GM12891 (cell line): Measurements from ENCODE around the gene USP43. TPM values are rescaled to one million over a fixed set of nuclear protein-coding genes. Genes with fewer than 3 reads are reported as not detected.
"Not testable (repeated sequence)": the region's sequence is repeated elsewhere in the genome, so short reads cannot be mapped to it uniquely, and the experiment has no call there.

ENCODE experiments used
- DNase-seq: peaks from one replicate; pipeline ENCODE4 v3.0.0; 2011; ENCODE audit warnings: low spot score; ENCODE audit not compliant: insufficient read length
- FAIRE-seq: peaks from 2 replicates; lab custom pipeline; 2011; peaks lifted over from hg19 to GRCh38; lab: Jason Lieb, UNC
- PAX5 ChIP-seq: IDR thresholded peaks from 2 replicates; pipeline ENCODE4 v1.6.1; 2011; ENCODE audit warnings: low read length, moderate library complexity, mild to moderate bottlenecking; ENCODE audit not compliant: insufficient read depth, severe bottlenecking
- POLR2A ChIP-seq: IDR thresholded peaks from 2 replicates; pipeline ENCODE4 v1.6.1; 2011; ENCODE audit warnings: low read depth, low read length, control low read depth
- POLR2AphosphoS5 ChIP-seq: IDR thresholded peaks from 2 replicates; pipeline ENCODE4 v1.6.1; 2011; ENCODE audit warnings: low read depth, low read length, control low read depth
- POU2F2 ChIP-seq: IDR thresholded peaks from 2 replicates; pipeline ENCODE4 v1.6.1; 2011; ENCODE audit warnings: low read depth, mild to moderate bottlenecking, control low read depth, low read length, moderate library complexity
- SPI1 ChIP-seq: IDR thresholded peaks from 2 replicates; pipeline ENCODE4 v1.6.1; 2011; ENCODE audit warnings: low read depth, low read length, control low read depth
- TAF1 ChIP-seq: IDR thresholded peaks from 2 replicates; pipeline ENCODE4 v1.6.1; 2011; ENCODE audit warnings: low read depth, low read length, control low read depth
- polyA plus RNA-seq: library from polyadenylated mRNA; unstranded; fragments of >200 nt; gene quantifications from one replicate; pipeline ENCODE4 v1.2.1, GENCODE V29; 2012; ENCODE audit warnings: low read depth, missing spikeins, inconsistent platforms; ENCODE audit not compliant: missing spikeins

The USP43 gene, protein sequence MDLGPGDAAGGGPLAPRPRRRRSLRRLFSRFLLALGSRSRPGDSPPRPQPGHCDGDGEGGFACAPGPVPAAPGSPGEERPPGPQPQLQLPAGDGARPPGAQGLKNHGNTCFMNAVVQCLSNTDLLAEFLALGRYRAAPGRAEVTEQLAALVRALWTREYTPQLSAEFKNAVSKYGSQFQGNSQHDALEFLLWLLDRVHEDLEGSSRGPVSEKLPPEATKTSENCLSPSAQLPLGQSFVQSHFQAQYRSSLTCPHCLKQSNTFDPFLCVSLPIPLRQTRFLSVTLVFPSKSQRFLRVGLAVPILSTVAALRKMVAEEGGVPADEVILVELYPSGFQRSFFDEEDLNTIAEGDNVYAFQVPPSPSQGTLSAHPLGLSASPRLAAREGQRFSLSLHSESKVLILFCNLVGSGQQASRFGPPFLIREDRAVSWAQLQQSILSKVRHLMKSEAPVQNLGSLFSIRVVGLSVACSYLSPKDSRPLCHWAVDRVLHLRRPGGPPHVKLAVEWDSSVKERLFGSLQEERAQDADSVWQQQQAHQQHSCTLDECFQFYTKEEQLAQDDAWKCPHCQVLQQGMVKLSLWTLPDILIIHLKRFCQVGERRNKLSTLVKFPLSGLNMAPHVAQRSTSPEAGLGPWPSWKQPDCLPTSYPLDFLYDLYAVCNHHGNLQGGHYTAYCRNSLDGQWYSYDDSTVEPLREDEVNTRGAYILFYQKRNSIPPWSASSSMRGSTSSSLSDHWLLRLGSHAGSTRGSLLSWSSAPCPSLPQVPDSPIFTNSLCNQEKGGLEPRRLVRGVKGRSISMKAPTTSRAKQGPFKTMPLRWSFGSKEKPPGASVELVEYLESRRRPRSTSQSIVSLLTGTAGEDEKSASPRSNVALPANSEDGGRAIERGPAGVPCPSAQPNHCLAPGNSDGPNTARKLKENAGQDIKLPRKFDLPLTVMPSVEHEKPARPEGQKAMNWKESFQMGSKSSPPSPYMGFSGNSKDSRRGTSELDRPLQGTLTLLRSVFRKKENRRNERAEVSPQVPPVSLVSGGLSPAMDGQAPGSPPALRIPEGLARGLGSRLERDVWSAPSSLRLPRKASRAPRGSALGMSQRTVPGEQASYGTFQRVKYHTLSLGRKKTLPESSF
- 0.05 TPM for polyA plus RNA-seq

DNA sequence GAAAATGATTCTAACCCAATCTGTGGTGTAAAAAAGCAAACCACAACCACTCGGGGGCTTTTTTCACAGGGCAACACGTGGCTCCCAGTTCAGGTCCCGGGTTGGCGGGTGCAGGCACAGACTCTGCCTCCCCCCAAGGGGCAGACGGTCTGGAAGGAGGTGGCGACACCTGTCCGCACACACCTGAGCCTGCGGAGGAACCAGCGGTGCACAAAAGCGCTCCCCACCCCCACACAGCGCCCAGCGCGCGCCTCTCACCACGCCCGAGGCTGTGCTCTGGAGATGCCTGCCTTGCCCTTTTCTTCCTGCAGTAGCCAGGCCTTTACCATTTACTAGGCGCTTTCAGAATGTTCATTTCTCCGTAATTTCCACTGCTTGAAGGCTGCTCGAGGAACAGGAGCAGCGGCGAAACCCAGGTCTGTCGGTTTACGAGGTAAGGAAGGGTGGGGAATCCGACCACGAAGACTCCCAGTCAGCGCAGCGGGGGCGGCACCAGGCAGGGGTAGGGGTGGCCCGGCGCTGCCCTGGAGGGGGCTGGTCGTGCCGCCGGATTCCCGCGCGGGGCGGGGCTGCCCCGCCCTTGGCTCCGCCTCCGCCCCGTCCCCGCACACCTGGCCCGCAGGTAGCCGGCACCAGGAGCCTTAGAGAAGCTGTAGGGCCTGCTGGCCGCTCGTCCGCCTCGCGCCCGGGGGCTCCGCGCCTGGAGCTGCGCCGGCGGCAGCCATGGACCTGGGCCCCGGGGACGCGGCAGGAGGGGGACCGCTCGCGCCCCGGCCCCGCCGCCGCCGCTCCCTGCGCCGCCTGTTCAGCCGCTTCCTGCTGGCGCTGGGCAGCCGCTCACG lies at the start of gene USP43:
TSS of gene USP43 (plus strand) at position 608 of the 842 bp plus-strand sequence. CDS start at position 724, 116 bp downstream.
- DNase-seq (peak; percentile 42), FAIRE-seq (no peak)
- TF ChIP-seq POLR2A (no peak), PAX5 (no peak)

DNA sequence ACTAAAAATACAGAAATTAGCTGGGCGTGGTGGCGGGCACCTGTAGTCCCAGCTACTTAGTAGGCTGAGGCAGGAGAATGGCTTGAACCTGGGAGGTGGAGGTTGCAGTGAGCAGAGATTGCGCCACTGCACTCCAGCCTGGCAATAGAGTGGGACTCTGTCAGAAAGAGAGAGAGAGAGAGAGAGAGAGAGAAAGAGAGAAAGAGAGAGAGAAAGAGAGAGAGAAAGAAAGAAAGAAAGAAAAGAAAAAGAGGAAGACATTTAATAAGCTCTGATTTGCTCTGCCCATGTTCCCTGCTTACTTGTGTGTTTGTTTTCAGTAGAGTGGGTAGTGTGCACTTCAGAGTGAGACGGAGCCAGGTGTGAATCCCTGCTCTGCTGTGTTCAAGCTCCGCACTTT lies 47.7 kb upstream of the USP43 start:
- not testable (repeated sequence) for DNase-seq, FAIRE-seq

DNA sequence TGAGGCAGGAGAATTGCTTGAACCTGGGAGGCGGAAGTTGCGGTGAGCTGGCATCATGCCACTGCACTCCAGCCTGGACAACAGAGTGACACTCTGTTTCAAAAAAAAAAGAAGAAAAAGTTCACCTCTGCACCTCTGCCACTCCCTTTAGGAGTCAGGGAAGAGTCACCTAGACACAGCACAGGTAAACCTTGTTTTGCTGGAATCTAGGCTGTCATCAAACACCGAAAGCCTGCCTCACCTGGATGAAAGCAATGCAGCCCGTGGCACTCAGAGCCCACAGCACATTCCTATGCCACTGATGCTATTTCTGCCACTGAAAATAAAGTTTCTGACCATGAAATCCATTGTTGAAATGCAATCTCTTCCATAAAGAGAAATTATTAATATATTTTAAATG lies 46.7 kb upstream of the USP43 start:
- FAIRE-seq = no peak
- no peak for DNase-seq
- TF ChIP-seq PAX5 = no peak
- TF ChIP-seq TAF1 = no peak
- TF ChIP-seq SPI1 = no peak
- no peak for TF ChIP-seq POU2F2
- TF ChIP-seq POLR2AphosphoS5 = no peak
- TF ChIP-seq POLR2A = no peak

DNA sequence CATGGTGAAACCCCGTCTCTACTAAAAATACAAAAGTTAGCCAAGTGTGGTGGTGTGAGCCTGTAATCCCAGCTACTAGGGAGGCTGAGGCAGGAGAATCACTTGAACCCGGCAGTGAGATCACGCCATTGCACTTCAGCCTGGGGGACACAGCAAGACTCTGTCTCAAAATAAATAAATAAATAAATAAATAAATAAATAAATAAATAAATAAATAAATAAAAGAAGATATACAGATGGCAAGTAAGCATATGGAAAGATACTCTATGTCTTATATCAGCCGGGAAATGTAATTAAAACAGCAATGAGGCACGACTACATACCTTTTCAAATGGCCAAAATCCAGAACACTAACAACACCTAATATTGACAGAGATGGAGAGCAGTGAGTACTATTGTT lies 40.7 kb upstream of the USP43 start:
- not testable (repeated sequence) for FAIRE-seq, DNase-seq

DNA sequence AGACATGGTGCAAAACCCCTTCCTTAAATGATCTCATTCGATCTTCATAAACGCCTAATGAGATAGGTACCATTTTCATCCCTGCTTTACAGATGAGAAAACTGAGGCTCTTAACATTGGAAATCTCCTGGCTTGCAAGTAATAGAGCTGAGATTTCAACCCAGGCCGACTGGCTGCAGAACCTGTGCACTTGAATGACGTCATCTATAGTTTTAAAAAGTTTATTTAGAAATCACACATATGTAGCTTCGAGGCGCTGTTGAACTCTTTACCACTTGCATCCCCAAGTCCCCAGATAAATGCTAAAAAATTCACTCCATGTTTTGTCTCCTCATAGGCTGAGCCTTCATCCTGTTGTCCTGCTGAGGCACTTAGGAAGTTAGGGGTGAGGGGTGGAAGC lies 38.9 kb upstream of the USP43 start:
- no peak for FAIRE-seq

DNA sequence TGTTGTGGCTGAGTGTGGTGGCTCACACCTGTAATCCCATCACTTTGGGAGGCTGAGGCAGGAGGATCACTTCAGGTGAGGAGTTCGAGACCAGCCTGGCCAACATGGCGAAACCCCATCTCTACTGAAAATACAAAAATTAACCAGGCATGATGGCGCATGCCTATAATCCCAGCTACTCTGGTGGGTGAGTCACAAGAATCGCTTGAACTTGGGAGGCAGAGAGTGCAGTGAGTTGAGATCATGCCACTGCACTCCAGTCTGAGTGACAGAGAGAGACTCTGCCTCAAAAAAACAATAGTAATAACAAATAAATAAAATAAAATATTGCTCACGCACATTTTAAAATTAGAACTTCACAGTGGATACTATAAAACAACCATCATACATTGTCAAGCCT lies 38.3 kb upstream of the USP43 start:
- FAIRE-seq, DNase-seq: not testable (repeated sequence)

More for the DNA sequence above, 38.9 kb upstream of the USP43 start:
- TF ChIP-seq TAF1 (no peak), PAX5 (no peak), SPI1 (no peak), POLR2A (no peak), POU2F2 (no peak), POLR2AphosphoS5 (no peak)
- DNase-seq = no peak

DNA sequence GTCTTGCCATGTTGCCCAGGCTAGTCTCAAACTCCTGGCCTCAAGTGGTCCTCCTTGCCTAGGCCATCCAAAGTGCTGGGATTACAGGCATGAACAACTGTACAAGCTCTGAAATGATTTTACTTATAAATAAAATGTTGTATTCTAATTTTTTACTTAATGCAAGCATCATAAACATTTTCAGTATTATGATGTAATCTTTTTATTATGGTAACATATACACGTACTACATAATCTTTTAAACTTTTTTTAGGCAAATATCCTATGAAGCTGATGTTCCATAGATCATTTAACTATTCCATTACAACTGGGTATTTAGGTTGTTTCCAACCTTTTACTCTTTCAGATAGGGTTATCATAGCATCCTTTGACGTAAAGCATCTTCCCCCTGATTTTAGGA lies 33.8 kb upstream of the USP43 start:
- FAIRE-seq (no peak), DNase-seq (no peak)
- TF ChIP-seq SPI1 = no peak
- TF ChIP-seq PAX5 = no peak
- no peak for TF ChIP-seq POLR2AphosphoS5
- TF ChIP-seq TAF1 = no peak
- TF ChIP-seq POLR2A = no peak
- no peak for TF ChIP-seq POU2F2

DNA sequence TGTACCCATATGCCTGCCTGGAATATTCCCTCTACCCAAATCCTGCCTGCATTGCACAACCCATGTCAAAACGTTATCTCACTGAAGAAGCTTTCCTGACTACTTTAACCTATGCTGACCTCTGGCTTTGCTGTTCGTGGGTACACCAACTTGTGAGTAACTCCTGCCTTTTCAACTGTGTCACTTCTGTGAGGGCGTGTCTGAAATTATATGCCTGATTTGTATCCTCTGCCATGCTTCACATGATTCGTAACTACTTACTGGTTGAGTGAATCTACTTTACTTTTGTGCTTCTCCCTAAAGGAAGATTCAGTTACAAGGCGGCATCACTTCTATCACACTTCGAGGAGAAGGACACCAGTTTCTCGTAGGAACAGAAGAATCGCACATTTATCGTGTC lies 33.3 kb upstream of the USP43 start:
- no peak for FAIRE-seq
- no peak for DNase-seq
- TF ChIP-seq TAF1 (no peak), SPI1 (no peak), PAX5 (no peak), POU2F2 (no peak), POLR2A (no peak), POLR2AphosphoS5 (no peak)

DNA sequence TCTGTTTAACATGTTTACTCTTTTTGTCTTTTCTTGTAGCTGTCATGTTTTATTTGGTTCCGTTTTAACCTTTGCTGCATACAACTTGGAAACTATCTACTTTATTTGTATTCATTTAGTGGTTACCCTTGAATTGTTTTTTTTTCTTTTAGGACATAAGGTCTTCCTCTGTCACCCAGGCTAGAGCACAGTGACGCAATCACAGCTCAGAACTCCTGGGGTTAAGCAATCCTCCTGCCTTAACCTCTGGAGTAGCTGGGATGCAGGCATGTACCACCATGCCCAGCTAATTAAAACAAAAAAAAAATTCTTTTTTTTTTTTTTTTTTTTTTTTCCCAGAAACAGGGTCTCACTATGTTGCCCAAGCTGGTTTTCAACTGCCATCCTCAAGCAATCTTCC lies 29.8 kb upstream of the USP43 start:
- TF ChIP-seq POLR2A (no peak), POLR2AphosphoS5 (no peak), SPI1 (no peak), PAX5 (no peak), TAF1 (no peak), POU2F2 (no peak)
- FAIRE-seq = no peak
- no peak for DNase-seq

DNA sequence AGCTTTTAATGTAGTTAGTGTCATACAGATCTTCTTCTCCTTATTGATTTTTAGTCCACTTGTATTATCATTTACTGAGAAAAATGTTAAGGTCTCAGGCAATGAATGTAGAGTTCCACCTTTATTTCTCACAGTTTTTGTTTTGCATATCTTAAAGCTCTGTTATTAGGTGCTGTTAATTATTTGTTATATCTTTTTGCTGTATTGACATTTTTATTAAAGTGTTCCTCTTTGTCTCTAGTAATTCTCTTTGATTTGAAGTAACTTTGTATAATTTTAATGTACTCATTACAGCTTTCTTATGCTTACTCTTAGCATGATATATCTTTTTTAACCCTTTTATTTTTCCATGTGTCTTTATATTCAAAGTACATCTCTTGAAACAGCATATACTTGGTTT lies 22.4 kb upstream of the USP43 start:
- DNase-seq (no peak), FAIRE-seq (no peak)
- TF ChIP-seq TAF1 = no peak
- no peak for TF ChIP-seq SPI1
- TF ChIP-seq POU2F2 = no peak
- TF ChIP-seq POLR2A = no peak
- TF ChIP-seq PAX5 = no peak
- no peak for TF ChIP-seq POLR2AphosphoS5
